DND-41 (cell line): ENCODE data around the gene EYA2.

Experiments
- CTCF ChIP-seq: IDR thresholded peaks from 2 replicates; pipeline ENCODE4 v1.5.1; 2012; ENCODE audit warnings: borderline replicate concordance, low read length, moderate library complexity, mild to moderate bottlenecking; ENCODE audit not compliant: poor library complexity, severe bottlenecking; ENCODE audit errors: extremely low read depth
- EZH2 ChIP-seq: IDR thresholded peaks from 3 replicates; pipeline ENCODE4 v1.6.1; 2012; ENCODE audit warnings: borderline replicate concordance, low read depth, mild to moderate bottlenecking, moderate library complexity, low read length, inconsistent platforms; ENCODE audit not compliant: severe bottlenecking

- TF ChIP-seq CTCF, result no peak
- TF ChIP-seq EZH2, result no peak
These were observed 293.9 kb downstream of the EYA2 start for GRCh38 chr20:47188540-47188939.
